Iris pigment epithelial cell (primary cell): ENCODE data around the gene KLLN.
A peak's percentile ranks its signal among the peaks of the same experiment; 100 is the strongest.
"Not testable (repeated sequence)": the region's sequence is repeated elsewhere in the genome, so short reads cannot be mapped to it uniquely, and the experiment has no call there.

ENCODE experiments used
- DNase-seq: peaks from one replicate; pipeline ENCODE4 v3.0.0-alpha.2; 2011; ENCODE audit warnings: low read depth

Gene KLLN

GRCh38 chr10:87842220-87842641 is 21.1 kb downstream of the KLLN start:
- peak; percentile 63 for DNase-seq

- DNase-seq = peak; percentile 60
These were observed 22.1 kb downstream of the KLLN start for GRCh38 chr10:87841186-87841585.

- no peak for DNase-seq
These were observed 24.7 kb downstream of the KLLN start for GRCh38 chr10:87838650-87839049.

- no peak for DNase-seq
These were observed 25.9 kb downstream of the KLLN start for GRCh38 chr10:87837445-87837844.

- DNase-seq = no peak
These were observed 27.2 kb downstream of the KLLN start for GRCh38 chr10:87836098-87836497.

GRCh38 chr10:87829986-87830729 is 33.2 kb downstream of the KLLN start:
- peak; percentile 28 for DNase-seq

- DNase-seq = not testable (repeated sequence)
These were observed 34.3 kb downstream of the KLLN start for GRCh38 chr10:87829051-87829450.

GRCh38 chr10:87827681-87828080 is 35.7 kb downstream of the KLLN start:
- no peak for DNase-seq

GRCh38 chr10:87826653-87827052 is 36.7 kb downstream of the KLLN start:
- DNase-seq = no peak

- no peak for DNase-seq
These were observed 44.1 kb downstream of the KLLN start for GRCh38 chr10:87819289-87819585.

GRCh38 chr10:87818505-87819288 is 44.6 kb downstream of the KLLN start:
- DNase-seq = peak; percentile 62

GRCh38 chr10:87817609-87818504 is 45.5 kb downstream of the KLLN start, which contains the start of gene ATAD1:
Gene ATAD1 (minus strand): TSS chr10:87818226. CDS start chr10:87814599, 3,627 bp downstream.
- peak; percentile 83 for DNase-seq

- DNase-seq = peak; percentile 20
These were observed 46.3 kb downstream of the KLLN start for GRCh38 chr10:87816898-87817608.

- no peak for DNase-seq
These were observed 47.0 kb downstream of the KLLN start for GRCh38 chr10:87816163-87816897.
